ENCODE data around the gene CCL7. TPM values are rescaled to one million over a fixed set of nuclear protein-coding genes. Genes with fewer than 3 reads are reported as not detected.
"Not testable (repeated sequence)": the region's sequence is repeated elsewhere in the genome, so short reads cannot be mapped to it uniquely, and the experiment has no call there.

CCL7 gene
- total RNA-seq (not detected), polyA plus RNA-seq (not detected)
- long read RNA-seq, donor 1: 0 reads
- long read RNA-seq, donor 2: 0 reads

DNA sequence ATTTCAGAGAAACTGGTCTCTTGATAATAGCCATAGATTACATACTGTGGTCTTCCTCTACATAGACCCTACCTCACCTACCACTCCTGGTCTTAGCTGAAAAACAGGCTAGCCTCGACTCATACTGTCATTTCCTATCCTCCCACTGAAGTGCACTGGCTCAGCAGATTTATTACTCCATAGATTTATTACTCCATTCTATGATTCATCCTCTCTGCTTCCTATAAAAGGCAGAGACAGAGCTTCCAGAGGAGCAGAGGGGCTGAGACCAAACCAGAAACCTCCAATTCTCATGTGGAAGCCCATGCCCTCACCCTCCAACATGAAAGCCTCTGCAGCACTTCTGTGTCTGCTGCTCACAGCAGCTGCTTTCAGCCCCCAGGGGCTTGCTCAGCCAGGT lies at the start of gene CCL7:
CCL7 (plus strand) TSS at position 253 of the 400 bp plus-strand sequence; CDS start at position 323, 70 bp downstream.
- intact Hi-C loops (cut with DNase I): no loop called here
- WGBS, 2 donors: 25 to 38% methylated on average over 1 of the region's 1 CpG
- ATAC-seq (ENCODE audit: low FRiP score) (no peak), DNase-seq (no peak)
- H3K27me3 ChIP-seq (ENCODE audit: control insufficient read depth in 1 of 2, insufficient read depth in 2 of 2, low read length in 1 of 2): no peaks in the 10 kb centered on the region
- H3K27ac ChIP-seq (ENCODE audit: low read depth in 1 of 2, low read length in 2 of 2): no peak within 1 kb of the TSS
- H3K4me3 ChIP-seq (ENCODE audit: low read length in 2 of 2): no peak within 1 kb of the TSS
- H3K9me3 ChIP-seq (ENCODE audit: control insufficient read depth, low read length): no peaks in the 10 kb centered on the region
- H3K36me3 ChIP-seq (ENCODE audit: control insufficient read depth in 1 of 2, insufficient read depth in 2 of 2, low read length in 1 of 2): no peaks in the 10 kb centered on the region
- no peaks in the 10 kb centered on the region for H3K4me1 ChIP-seq (ENCODE audit: control insufficient read depth in 1 of 2, insufficient read depth in 2 of 2, low read length in 2 of 2)

DNA sequence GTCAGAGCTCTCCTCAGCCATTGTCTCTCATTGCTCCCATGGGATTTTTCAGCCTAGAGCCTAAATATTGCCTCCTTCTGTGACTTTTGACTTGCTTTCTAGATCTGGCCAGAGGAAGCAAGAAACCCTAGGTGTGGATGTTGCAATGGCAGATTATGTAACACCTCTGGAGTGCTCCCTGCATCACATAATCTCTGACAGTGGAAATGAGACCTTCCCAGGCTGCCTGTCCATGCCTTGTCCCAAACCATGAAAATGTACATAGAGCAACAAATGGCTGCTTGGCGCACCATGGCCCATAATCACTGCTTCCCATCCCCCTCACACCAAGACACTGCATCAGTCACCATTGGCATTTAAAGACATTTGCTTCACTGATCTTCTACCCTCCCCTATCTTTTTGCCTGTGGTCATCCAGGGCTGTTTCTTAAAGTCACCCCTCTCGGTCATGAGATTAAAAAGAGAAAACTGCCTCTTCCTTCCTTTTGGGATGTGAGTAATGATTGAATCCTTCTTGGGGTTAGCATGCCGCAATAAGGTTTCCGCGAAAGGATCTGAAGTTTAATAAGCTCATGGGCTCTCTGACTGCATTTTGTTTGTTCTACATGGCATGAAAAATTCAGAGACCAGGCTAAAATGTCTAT lies 49.1 kb upstream of the CCL7 start:
- Histone ChIP-seq H3K9me3 (ENCODE audit: control insufficient read depth, low read length) (no peaks in the 10 kb centered on the region), H3K27ac (ENCODE audit: low read depth in 1 of 2, low read length in 2 of 2) (no peak overlapping the region), H3K4me3 (ENCODE audit: low read length in 2 of 2) (no peak overlapping the region), H3K4me1 (ENCODE audit: control insufficient read depth in 1 of 2, insufficient read depth in 2 of 2, low read length in 2 of 2) (no peaks in the 10 kb centered on the region), H3K27me3 (ENCODE audit: control insufficient read depth in 1 of 2, insufficient read depth in 2 of 2, low read length in 1 of 2) (no peaks in the 10 kb centered on the region), H3K36me3 (ENCODE audit: control insufficient read depth in 1 of 2, insufficient read depth in 2 of 2, low read length in 1 of 2) (no peaks in the 10 kb centered on the region)
- ATAC-seq (ENCODE audit: low FRiP score) (no peak), DNase-seq (no peak)
- WGBS, 2 donors: 89 to 93% methylated on average over 5 of the region's 5 CpGs
- intact Hi-C loops (cut with DNase I): no loop called here

DNA sequence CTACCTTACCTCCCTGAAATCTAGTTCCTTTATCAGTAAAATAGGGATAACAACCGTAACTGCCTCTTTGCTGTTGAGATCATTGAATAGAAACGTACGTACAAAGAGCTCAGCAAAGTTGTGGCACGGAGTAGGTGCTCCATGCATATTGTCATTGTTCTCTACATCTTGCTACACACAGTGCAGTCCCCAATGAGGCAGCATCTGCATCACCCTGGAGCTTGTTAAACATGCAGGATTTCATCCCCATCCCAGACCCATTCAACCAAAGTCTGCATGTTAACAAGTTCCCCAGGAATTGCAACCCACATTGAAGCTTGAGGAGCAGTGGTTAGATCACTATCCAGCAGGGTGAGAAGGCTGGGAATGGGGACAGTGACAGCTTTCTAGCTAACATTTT lies 48.6 kb upstream of the CCL7 start:
- no peak overlapping the region for H3K4me3 ChIP-seq (ENCODE audit: low read length in 2 of 2)
- DNase-seq: no peak
- ATAC-seq (ENCODE audit: low FRiP score): no peak

DNA sequence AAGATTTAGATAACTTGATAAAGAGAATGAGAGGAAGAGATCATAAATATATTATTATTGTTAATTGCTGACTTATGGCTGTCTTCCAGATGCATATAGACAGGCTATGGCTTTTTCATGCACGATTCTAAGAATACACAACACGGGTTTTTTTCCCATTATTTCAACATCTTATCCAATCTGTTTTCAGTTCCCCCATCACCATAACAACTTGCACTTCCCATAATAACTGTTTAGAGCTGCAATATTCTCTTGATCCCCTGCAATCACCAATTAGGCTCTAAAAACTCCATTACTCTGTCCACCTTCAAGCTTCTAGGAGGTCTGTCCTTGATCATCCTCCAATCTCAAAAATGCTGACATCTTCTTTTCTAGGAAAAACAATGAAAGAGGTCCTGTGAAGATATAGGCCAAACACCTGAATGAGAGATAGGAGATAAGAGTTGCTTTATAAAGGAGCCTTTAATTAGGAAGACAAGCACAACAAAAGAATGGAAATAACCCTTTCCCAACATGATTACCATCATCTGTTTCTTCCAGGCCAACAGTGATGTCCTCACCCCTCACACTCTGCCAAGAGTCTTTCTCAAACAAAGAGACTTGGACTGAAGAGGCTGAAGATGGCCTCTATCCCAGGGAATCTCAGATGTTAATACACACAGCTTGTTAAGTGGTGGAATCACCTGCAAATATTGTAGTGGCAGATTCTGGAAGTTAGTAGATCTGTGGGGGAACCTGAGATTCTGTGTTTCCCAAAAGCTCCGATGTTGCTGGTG lies 47.1 kb upstream of the CCL7 start:
- Histone ChIP-seq H3K27me3 (ENCODE audit: control insufficient read depth in 1 of 2, insufficient read depth in 2 of 2, low read length in 1 of 2) (no peaks in the 10 kb centered on the region), H3K27ac (ENCODE audit: low read depth in 1 of 2, low read length in 2 of 2) (no peak overlapping the region), H3K4me1 (ENCODE audit: control insufficient read depth in 1 of 2, insufficient read depth in 2 of 2, low read length in 2 of 2) (no peaks in the 10 kb centered on the region), H3K9me3 (ENCODE audit: control insufficient read depth, low read length) (no peaks in the 10 kb centered on the region), H3K36me3 (ENCODE audit: control insufficient read depth in 1 of 2, insufficient read depth in 2 of 2, low read length in 1 of 2) (no peaks in the 10 kb centered on the region), H3K4me3 (ENCODE audit: low read length in 2 of 2) (no peak overlapping the region)
- intact Hi-C loops (cut with DNase I): no loop called here
- ATAC-seq (ENCODE audit: low FRiP score) (no peak), DNase-seq (no peak)
- WGBS, 2 donors: 78 to 83% methylated on average over 3 of the region's 3 CpGs

More for the DNA sequence above, 48.6 kb upstream of the CCL7 start:
- Histone ChIP-seq H3K36me3 (ENCODE audit: control insufficient read depth in 1 of 2, insufficient read depth in 2 of 2, low read length in 1 of 2) (no peaks in the 10 kb centered on the region), H3K4me1 (ENCODE audit: control insufficient read depth in 1 of 2, insufficient read depth in 2 of 2, low read length in 2 of 2) (no peaks in the 10 kb centered on the region), H3K27ac (ENCODE audit: low read depth in 1 of 2, low read length in 2 of 2) (no peak overlapping the region), H3K27me3 (ENCODE audit: control insufficient read depth in 1 of 2, insufficient read depth in 2 of 2, low read length in 1 of 2) (no peaks in the 10 kb centered on the region), H3K9me3 (ENCODE audit: control insufficient read depth, low read length) (no peaks in the 10 kb centered on the region)
- intact Hi-C loops (cut with DNase I): no loop called here
- WGBS, 2 donors: 77 to 81% methylated on average over 4 of the region's 4 CpGs

DNA sequence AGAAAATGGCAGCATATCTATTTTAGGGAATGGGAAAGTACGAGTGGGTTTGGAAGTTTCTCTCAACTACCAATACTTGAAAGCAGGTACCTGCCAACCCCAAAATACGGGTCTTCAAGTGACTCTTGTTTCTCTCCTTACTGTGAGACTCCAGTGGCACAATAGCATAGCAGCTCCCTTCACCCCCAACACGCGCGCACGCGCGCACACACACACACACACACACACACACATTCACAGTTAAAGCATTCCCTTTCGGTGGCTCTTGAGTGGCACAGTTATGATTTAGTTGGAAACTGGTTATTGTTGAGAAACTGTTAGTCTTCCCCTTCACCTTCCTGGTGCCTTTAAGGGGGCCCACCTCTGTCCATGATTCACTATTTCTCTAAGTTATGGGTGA lies 45.0 kb upstream of the CCL7 start:
- Histone ChIP-seq H3K27ac (ENCODE audit: low read depth in 1 of 2, low read length in 2 of 2) (no peak overlapping the region), H3K27me3 (ENCODE audit: control insufficient read depth in 1 of 2, insufficient read depth in 2 of 2, low read length in 1 of 2) (no peaks in the 10 kb centered on the region), H3K36me3 (ENCODE audit: control insufficient read depth in 1 of 2, insufficient read depth in 2 of 2, low read length in 1 of 2) (no peaks in the 10 kb centered on the region), H3K4me1 (ENCODE audit: control insufficient read depth in 1 of 2, insufficient read depth in 2 of 2, low read length in 2 of 2) (no peaks in the 10 kb centered on the region), H3K9me3 (ENCODE audit: control insufficient read depth, low read length) (peaks cover 4% of the 10 kb centered on the region), H3K4me3 (ENCODE audit: low read length in 2 of 2) (no peak overlapping the region)
- WGBS, 2 donors: 71 to 81% methylated on average over 9 of the region's 9 CpGs
- DNase-seq (no peak), ATAC-seq (ENCODE audit: low FRiP score) (no peak)
- intact Hi-C loops (cut with DNase I): no loop called here

DNA sequence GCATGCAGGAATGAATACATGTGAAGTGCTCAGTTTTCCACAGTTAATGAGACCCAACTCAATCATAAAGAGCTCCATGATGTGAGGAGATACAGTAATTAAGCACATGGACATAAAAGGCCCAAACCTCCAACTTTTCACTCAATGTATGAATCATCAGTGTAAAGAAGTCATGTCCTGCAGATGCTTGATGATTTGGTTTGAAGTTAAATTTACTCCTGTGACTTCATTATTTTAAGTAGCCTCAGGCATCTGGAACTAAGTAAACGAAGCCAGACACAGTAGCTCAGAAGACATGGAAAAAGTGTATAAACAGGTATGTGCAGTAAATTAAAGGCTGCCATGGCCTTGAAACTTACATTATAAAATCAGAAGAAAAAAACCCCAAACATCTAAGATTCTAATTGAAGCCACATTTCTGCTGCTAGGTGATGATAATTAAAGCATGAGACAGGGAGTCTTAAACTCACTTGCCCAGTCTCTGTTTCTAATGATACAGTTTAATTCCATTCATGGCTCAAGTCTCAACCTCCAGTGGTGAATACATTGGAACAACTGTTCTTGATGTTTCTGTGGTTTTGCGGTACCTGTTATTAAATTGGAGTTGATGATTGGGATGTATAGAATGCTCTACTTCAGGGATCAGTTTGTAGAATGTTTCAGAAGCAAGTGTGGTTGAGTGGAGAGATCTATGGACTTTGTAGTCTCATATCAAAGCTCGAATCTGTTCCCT lies 43.8 kb upstream of the CCL7 start:
- no peaks in the 10 kb centered on the region for H3K36me3 ChIP-seq (ENCODE audit: control insufficient read depth in 1 of 2, insufficient read depth in 2 of 2, low read length in 1 of 2)
- intact Hi-C loops (cut with DNase I): no loop called here
- WGBS, 2 donors: 74 to 78% methylated on average over 3 of the region's 3 CpGs
- H3K27ac ChIP-seq (ENCODE audit: low read depth in 1 of 2, low read length in 2 of 2): no peak overlapping the region
- peaks cover 5% of the 10 kb centered on the region for H3K9me3 ChIP-seq (ENCODE audit: control insufficient read depth, low read length)
- H3K27me3 ChIP-seq (ENCODE audit: control insufficient read depth in 1 of 2, insufficient read depth in 2 of 2, low read length in 1 of 2): no peaks in the 10 kb centered on the region
- no peaks in the 10 kb centered on the region for H3K4me1 ChIP-seq (ENCODE audit: control insufficient read depth in 1 of 2, insufficient read depth in 2 of 2, low read length in 2 of 2)
- DNase-seq (no peak), ATAC-seq (ENCODE audit: low FRiP score) (no peak)
- no peak overlapping the region for H3K4me3 ChIP-seq (ENCODE audit: low read length in 2 of 2)

DNA sequence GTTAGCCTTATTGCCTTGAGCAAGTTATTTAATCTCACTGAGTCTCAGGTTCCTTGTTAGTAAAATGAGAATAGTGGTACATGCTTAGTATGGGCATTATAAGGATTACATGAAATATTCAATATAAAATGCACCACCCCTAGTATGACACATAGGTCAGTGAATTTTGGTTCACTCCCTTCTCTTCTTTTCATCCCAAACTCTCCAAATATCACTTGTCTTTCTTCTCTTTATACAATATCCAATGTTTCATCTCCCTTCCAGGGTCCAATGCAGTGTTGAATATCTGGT lies 43.3 kb upstream of the CCL7 start:
- Histone ChIP-seq H3K27me3 (ENCODE audit: control insufficient read depth in 1 of 2, insufficient read depth in 2 of 2, low read length in 1 of 2) (no peaks in the 10 kb centered on the region), H3K4me1 (ENCODE audit: control insufficient read depth in 1 of 2, insufficient read depth in 2 of 2, low read length in 2 of 2) (no peaks in the 10 kb centered on the region), H3K9me3 (ENCODE audit: control insufficient read depth, low read length) (peaks cover 5% of the 10 kb centered on the region), H3K4me3 (ENCODE audit: low read length in 2 of 2) (no peak overlapping the region), H3K36me3 (ENCODE audit: control insufficient read depth in 1 of 2, insufficient read depth in 2 of 2, low read length in 1 of 2) (no peaks in the 10 kb centered on the region), H3K27ac (ENCODE audit: low read depth in 1 of 2, low read length in 2 of 2) (no peak overlapping the region)
- DNase-seq (no peak), ATAC-seq (ENCODE audit: low FRiP score) (no peak)
- intact Hi-C loops (cut with DNase I): no loop called here

DNA sequence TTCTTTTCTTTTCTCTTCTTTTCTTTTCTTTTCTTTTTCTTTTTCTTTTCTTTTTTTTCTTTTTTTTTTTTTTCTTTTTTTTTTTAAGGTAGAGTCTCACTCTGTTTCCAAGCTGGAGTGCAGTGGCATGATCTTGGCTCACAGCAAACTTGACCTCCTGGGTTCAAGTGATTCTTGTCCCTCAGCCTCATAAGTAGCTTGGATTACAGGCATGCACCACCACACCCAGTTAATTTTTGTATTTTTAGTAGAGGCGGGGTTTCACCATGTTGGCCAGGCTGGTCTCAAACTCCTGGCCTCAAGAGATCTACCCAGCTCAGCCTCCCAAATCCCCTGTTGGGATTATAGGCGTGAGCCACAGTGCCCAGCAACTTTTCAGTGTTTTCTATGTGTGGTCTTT lies 42.7 kb upstream of the CCL7 start:
- H3K4me1 ChIP-seq (ENCODE audit: control insufficient read depth in 1 of 2, insufficient read depth in 2 of 2, low read length in 2 of 2); H3K4me3 ChIP-seq (ENCODE audit: low read length in 2 of 2); H3K27ac ChIP-seq (ENCODE audit: low read depth in 1 of 2, low read length in 2 of 2); DNase-seq; H3K9me3 ChIP-seq (ENCODE audit: control insufficient read depth, low read length); ATAC-seq (ENCODE audit: low FRiP score); H3K36me3 ChIP-seq (ENCODE audit: control insufficient read depth in 1 of 2, insufficient read depth in 2 of 2, low read length in 1 of 2); H3K27me3 ChIP-seq (ENCODE audit: control insufficient read depth in 1 of 2, insufficient read depth in 2 of 2, low read length in 1 of 2); intact Hi-C loops (cut with DNase I): not testable (repeated sequence)
- 61 to 78% methylated on average over 2 of the region's 2 CpGs for WGBS, 2 donors

DNA sequence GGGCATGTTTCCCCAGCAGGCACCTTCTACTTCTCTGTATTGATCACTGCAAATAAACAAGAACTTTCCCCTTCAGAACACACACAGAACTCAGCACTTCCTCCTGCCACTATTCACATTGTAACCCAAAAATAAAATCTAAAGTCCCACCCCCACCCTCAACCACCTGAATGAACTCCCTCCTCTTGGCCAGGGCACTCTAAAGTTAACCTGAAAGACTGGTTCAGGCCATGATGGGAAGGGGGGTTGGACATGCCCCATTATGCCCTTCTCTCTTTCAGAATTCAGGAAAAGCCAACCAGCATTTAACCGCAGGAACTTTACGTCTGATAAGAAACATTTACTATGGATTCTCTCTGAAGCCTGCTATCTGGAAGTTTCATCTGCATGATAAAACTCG lies 42.3 kb upstream of the CCL7 start:
- H3K27me3 ChIP-seq (ENCODE audit: control insufficient read depth in 1 of 2, insufficient read depth in 2 of 2, low read length in 1 of 2): no peaks in the 10 kb centered on the region
- no peak overlapping the region for H3K4me3 ChIP-seq (ENCODE audit: low read length in 2 of 2)
- no peak for DNase-seq
- H3K9me3 ChIP-seq (ENCODE audit: control insufficient read depth, low read length): peaks cover 5% of the 10 kb centered on the region
- no peaks in the 10 kb centered on the region for H3K36me3 ChIP-seq (ENCODE audit: control insufficient read depth in 1 of 2, insufficient read depth in 2 of 2, low read length in 1 of 2)
- intact Hi-C loops (cut with DNase I): no loop called here
- H3K4me1 ChIP-seq (ENCODE audit: control insufficient read depth in 1 of 2, insufficient read depth in 2 of 2, low read length in 2 of 2): no peaks in the 10 kb centered on the region
- no peak overlapping the region for H3K27ac ChIP-seq (ENCODE audit: low read depth in 1 of 2, low read length in 2 of 2)
- ATAC-seq (ENCODE audit: low FRiP score): no peak
- WGBS, 2 donors: 76 to 77% methylated on average over 3 of the region's 3 CpGs

Measured in aorta (tissue), 5 donors.